Endothelial cell of umbilical vein (primary cell): Measurements from ENCODE around the gene KAT7. TPM values are rescaled to one million over a fixed set of nuclear protein-coding genes. Genes with fewer than 3 reads are reported as not detected.
A peak's percentile ranks its signal among the peaks of the same experiment; 100 is the strongest.

Experiments used
- BruUV-seq: library from RNA; stranded (reverse); fragments of 400-500 nt; replicated peaks from 2 replicates; lab custom pipeline; 2021; lab: Mats Ljungman, UMichigan
- CTCF ChIA-PET: fragments of 300-600, 350-600 bp; sonication (Branson Sonifier 250); formaldehyde crosslinking; loops from one replicate; lab custom pipeline; 2021; ENCODE audit warnings: antibody characterized with exemption, inconsistent platforms; lab: Charles Lee
- POLR2A ChIA-PET: fragments of 300-600, 350-600 bp; sonication (Branson Sonifier 250); formaldehyde crosslinking; loops from one replicate; lab custom pipeline; 2021; ENCODE audit warnings: antibody characterized with exemption, inconsistent platforms; lab: Charles Lee
- DNase-seq: peaks from one replicate; pipeline ENCODE4 v3.0.0-alpha.2; 2011; ENCODE audit warnings: low read depth, low spot score
- FAIRE-seq: peaks from 2 replicates; lab custom pipeline; 2011; peaks lifted over from hg19 to GRCh38; lab: Jason Lieb, UNC
- H2AFZ ChIP-seq: 2 replicates; pipeline ENCODE4 v1.6.0; 2012; ENCODE audit warnings: low read depth, low read length, control low read depth, inconsistent platforms
- H3K27ac ChIP-seq: 2 replicates; pipeline ENCODE4 v1.5.1; 2011; ENCODE audit warnings: low read depth, mild to moderate bottlenecking, control low read depth, low read length, moderate library complexity; ENCODE audit not compliant: insufficient read depth
- H3K27me3 ChIP-seq, 2 experiments: 2 replicates each; pipeline versions ENCODE4 v1.6.0 to v1.6.1; 2011; ENCODE audit warnings: low read length in 2 of 2, mixed read lengths in 1 of 2; ENCODE audit not compliant: control insufficient read depth in 2 of 2, insufficient read depth in 2 of 2
- H3K36me3 ChIP-seq, 2 experiments: 2 replicates in 1 of 2; 3 replicates in 1 of 2; pipeline ENCODE4 v1.5.1; 2011; ENCODE audit warnings: low read length in 2 of 2, mild to moderate bottlenecking in 1 of 2, moderate library complexity in 1 of 2; ENCODE audit not compliant: control insufficient read depth in 2 of 2, insufficient read depth in 2 of 2; ENCODE audit errors: extremely low read depth in 1 of 2
- H3K4me1 ChIP-seq: 3 replicates; pipeline ENCODE4 v1.5.1; 2011; ENCODE audit warnings: mild to moderate bottlenecking, low read length; ENCODE audit not compliant: control insufficient read depth, insufficient read depth; ENCODE audit errors: extremely low read depth
- H3K4me2 ChIP-seq: 2 replicates; pipeline ENCODE4 v1.6.1; 2011; ENCODE audit warnings: low read length, control low read depth, mixed read lengths; ENCODE audit not compliant: insufficient read depth
- H3K4me3 ChIP-seq, 3 experiments: fragments of 200-600 bp in 1 of 3; sonication (generic), shearing (Covaris generic) in 1 of 3; replicated peaks in 1 of 3; 2 replicates each; pipeline ENCODE4 v1.5.1; 2011 to 2016; ENCODE audit warnings: control low read depth in 3 of 3, low read length in 3 of 3, mild to moderate bottlenecking in 2 of 3, inconsistent platforms in 1 of 3, low read depth in 1 of 3, moderate library complexity in 1 of 3; ENCODE audit not compliant: insufficient read depth in 1 of 3
- H3K79me2 ChIP-seq: 2 replicates; pipeline ENCODE4 v1.6.0; 2012; ENCODE audit warnings: low read length, inconsistent platforms; ENCODE audit not compliant: control insufficient read depth, insufficient read depth
- H3K9ac ChIP-seq: replicated peaks from 2 replicates; pipeline ENCODE3; 2011; ENCODE audit warnings: low read length, control low read depth; ENCODE audit not compliant: insufficient read depth; ENCODE audit errors: extremely low read depth
- H3K9me1 ChIP-seq: replicated peaks from 3 replicates; pipeline ENCODE4 v1.6.0; 2011; ENCODE audit warnings: mild to moderate bottlenecking, low read length; ENCODE audit not compliant: control insufficient read depth, insufficient read depth; ENCODE audit errors: extremely low read depth
- H3K9me3 ChIP-seq: replicated peaks from 2 replicates; pipeline ENCODE4 v1.5.1; 2012; ENCODE audit warnings: low read length, inconsistent platforms; ENCODE audit not compliant: control insufficient read depth, insufficient read depth
- H4K20me1 ChIP-seq: replicated peaks from 2 replicates; pipeline ENCODE3; 2011; ENCODE audit warnings: mild to moderate bottlenecking, low read length; ENCODE audit not compliant: control insufficient read depth, insufficient read depth; ENCODE audit errors: extremely low read depth
- GATA2 ChIP-seq: IDR thresholded peaks from 2 replicates; pipeline ENCODE4 v1.7.0; 2011; ENCODE audit warnings: low read depth, mild to moderate bottlenecking, moderate library complexity, mixed read lengths, low read length; ENCODE audit not compliant: insufficient read length, insufficient read depth
- JUN ChIP-seq: IDR thresholded peaks from 2 replicates; pipeline ENCODE4 v1.6.1; 2011; ENCODE audit warnings: borderline replicate concordance, low read depth; ENCODE audit not compliant: insufficient read length, insufficient read depth
- MYC ChIP-seq: IDR thresholded peaks from one replicate; pipeline ENCODE4 v1.6.1; 2011; ENCODE audit warnings: mild to moderate bottlenecking, low read depth, low read length
- POLR2AphosphoS5 ChIP-seq: IDR thresholded peaks from 2 replicates; pipeline ENCODE4 v1.6.1; 2012; ENCODE audit warnings: low read depth, mild to moderate bottlenecking, control low read depth, low read length, moderate library complexity; ENCODE audit not compliant: insufficient read depth
- dilution Hi-C: fragments of 300-500 bp; cut with MboI; formaldehyde crosslinking; loops from one replicate; pipeline ENCODE4 v1.15.0; 2019; ENCODE audit warnings: low sequenced_read_pairs; ENCODE audit not compliant: extremely low pct_ligation_motif_present
- intact Hi-C: fragments of 100-400 bp; cut with micrococcal nuclease; formaldehyde crosslinking; loops from one replicate; pipeline ENCODE4 v1.10.0; 2022
- polyA plus RNA-seq, 4 experiments: library from polyadenylated mRNA; depleted of rRNA in 3 of 4; stranded (reverse) in 3 of 4; unstranded in 1 of 4; fragments of >200 nt; gene quantifications; 2 replicates each; pipeline versions ENCODE4 v1.2.1 to v1.2.3, GENCODE V29; 2011 to 2012; ENCODE audit warnings: missing spikeins in 1 of 4
- total RNA-seq: library from RNA; stranded (reverse); gene quantifications from 2 replicates; pipeline ENCODE4 v1.2.3, GENCODE V29; 2021
- TF ChIP-seq, protein P1 (sequence below): IDR thresholded peaks from 2 replicates; pipeline ENCODE4 v1.6.1; 2011; ENCODE audit not compliant: insufficient read depth, insufficient read length

Gene KAT7
- total and polyA plus RNA-seq, 2 donors (not counting 3 experiments of a cell fraction or from before 2014, with no cell fraction given), result 44.5 to 66.2 TPM

DNA sequence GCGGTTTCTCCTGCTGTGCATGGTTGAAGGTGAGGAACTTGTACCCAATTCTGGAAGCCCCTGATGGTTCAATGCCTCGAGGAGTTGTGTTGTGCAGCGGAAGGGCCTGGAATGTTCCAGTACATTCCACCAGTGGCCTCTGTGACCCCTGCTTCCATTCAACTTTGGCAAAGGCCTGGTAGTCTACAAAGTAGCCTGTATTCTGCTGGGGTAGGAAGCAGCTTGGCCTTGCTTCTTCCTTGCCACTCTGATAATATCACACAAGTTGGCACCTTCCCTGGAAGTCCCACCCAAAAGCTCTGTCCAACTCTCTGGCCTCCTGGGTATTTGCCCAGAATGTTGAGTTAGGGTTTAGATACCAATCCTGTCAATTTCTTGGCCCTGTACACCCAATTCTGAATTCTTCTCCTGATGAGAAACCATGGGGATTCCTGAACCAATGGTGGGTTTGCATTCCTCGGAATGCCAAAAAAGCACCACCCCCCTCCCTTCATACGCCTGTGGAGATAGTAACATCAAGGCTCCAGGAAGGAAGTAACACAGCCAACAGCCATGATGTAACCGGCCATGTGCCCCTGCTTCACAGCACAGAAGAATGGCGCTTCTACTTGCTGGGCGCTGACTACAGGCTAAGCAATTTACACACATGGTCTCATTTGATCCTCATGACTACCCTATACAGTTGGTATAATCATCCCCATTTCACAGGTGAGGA lies 12.8 kb upstream of the KAT7 start:
- no peaks in the 10 kb centered on the region for H3K9me3 ChIP-seq
- peak overlapping the region; percentile 67 for H3K27ac ChIP-seq
- H3K36me3 ChIP-seq, result no peaks in the 10 kb centered on the region
- ChIA-PET CTCF (interaction anchor here (1.1 to 4.1 kb wide), 8 partner anchors 11 to 223 kb away, joined by 3 to 22 read pairs (median 4); partner anchors contain the start of genes FAM117A and SLC35B1), POLR2A (interaction anchor here (1.1 to 4.1 kb wide), 3 partner anchors 12 to 67 kb away, joined by 3 to 39 read pairs (median 8); partner anchors contain the start of genes FAM117A, KAT7 and SLC35B1)
- peak overlapping the region; percentile 20 for H3K4me2 ChIP-seq
- DNase-seq (peak; percentile 73), FAIRE-seq (peak; percentile 97)
- BruUV-seq, result no TSS peak
- H3K9me1 ChIP-seq, result no peaks in the 10 kb centered on the region
- no peak overlapping the region for H3K4me3 ChIP-seq
- intact Hi-C loops (loop anchor here (1.0 kb wide), 4 partner anchors 11 to 67 kb away; partner anchors contain the start of genes FAM117A and KAT7), dilution Hi-C loops (no loop called here)
- no peaks in the 10 kb centered on the region for H4K20me1 ChIP-seq
- H3K4me1 ChIP-seq, result peaks cover 26% of the 10 kb centered on the region
- no peak overlapping the region for H3K9ac ChIP-seq
- peak overlapping the region; percentile 32 for H2AFZ ChIP-seq
- no peaks in the 10 kb centered on the region for H3K27me3 ChIP-seq
- H3K79me2 ChIP-seq, result no peaks in the 10 kb centered on the region
- no peak for TF ChIP-seq JUN
- TF ChIP-seq, protein P1, sequence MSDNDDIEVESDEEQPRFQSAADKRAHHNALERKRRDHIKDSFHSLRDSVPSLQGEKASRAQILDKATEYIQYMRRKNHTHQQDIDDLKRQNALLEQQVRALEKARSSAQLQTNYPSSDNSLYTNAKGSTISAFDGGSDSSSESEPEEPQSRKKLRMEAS, result peak; percentile 46
- TF ChIP-seq GATA2, result peak; percentile 89
- TF ChIP-seq MYC, result peak; percentile 39
- peak; percentile 73 for TF ChIP-seq POLR2AphosphoS5
